ENCODE measurements around the gene GLP2R.
"Not testable (repeated sequence)": the region's sequence is repeated elsewhere in the genome, so short reads cannot be mapped to it uniquely, and the experiment has no call there.

The GLP2R gene
- 0 reads per million in 3 donors for total RNA-seq

- no peaks in the 10 kb centered on the region for H3K9me3 ChIP-seq (ENCODE audit: control insufficient read depth, low read length)
- no peaks in the 10 kb centered on the region for H3K36me3 ChIP-seq (ENCODE audit: control insufficient read depth, insufficient read depth, low read length)
- H3K27ac ChIP-seq (ENCODE audit: insufficient read depth, low read length, poor library complexity, severe bottlenecking), result no peak within 1 kb of the TSS
- no peak within 1 kb of the TSS for H3K4me3 ChIP-seq (ENCODE audit: insufficient read depth, low read depth, low read length, poor library complexity, severe bottlenecking)
- peaks cover 4% of the 10 kb centered on the region for H3K27me3 ChIP-seq (replicated peaks; ENCODE audit: control insufficient read depth, insufficient read depth, low read length, poor library complexity, severe bottlenecking)
- H3K4me1 ChIP-seq (ENCODE audit: control insufficient read depth, insufficient read depth, low read length, poor library complexity, severe bottlenecking), result no peaks in the 10 kb centered on the region
- DNase-seq, result no peak
Measured at GRCh38 chr17:9825641-9826150, at the start of gene GLP2R. GLP2R (plus strand) TSS chr17:9825924; CDS start chr17:9826064, 140 bp downstream.

GRCh38 chr17:9776911-9777310, 48.8 kb upstream of the GLP2R start:
- H3K4me1 ChIP-seq (ENCODE audit: control insufficient read depth, insufficient read depth, low read length, poor library complexity, severe bottlenecking), result no peaks in the 10 kb centered on the region
- H3K36me3 ChIP-seq (ENCODE audit: control insufficient read depth, insufficient read depth, low read length), result no peaks in the 10 kb centered on the region
- H3K9me3 ChIP-seq (ENCODE audit: control insufficient read depth, low read length), result no peaks in the 10 kb centered on the region
- DNase-seq, result no peak
- H3K27me3 ChIP-seq (replicated peaks; ENCODE audit: control insufficient read depth, insufficient read depth, low read length, poor library complexity, severe bottlenecking), result no peaks in the 10 kb centered on the region
- no peak overlapping the region for H3K27ac ChIP-seq (ENCODE audit: insufficient read depth, low read length, poor library complexity, severe bottlenecking)
- no peak overlapping the region for H3K4me3 ChIP-seq (ENCODE audit: insufficient read depth, low read depth, low read length, poor library complexity, severe bottlenecking)

GRCh38 chr17:9780552-9780951, 45.2 kb upstream of the GLP2R start:
- Histone ChIP-seq H3K27me3 (replicated peaks; ENCODE audit: control insufficient read depth, insufficient read depth, low read length, poor library complexity, severe bottlenecking) (no peaks in the 10 kb centered on the region), H3K4me3 (ENCODE audit: insufficient read depth, low read depth, low read length, poor library complexity, severe bottlenecking) (no peak overlapping the region), H3K27ac (ENCODE audit: insufficient read depth, low read length, poor library complexity, severe bottlenecking) (no peak overlapping the region), H3K36me3 (ENCODE audit: control insufficient read depth, insufficient read depth, low read length) (no peaks in the 10 kb centered on the region), H3K4me1 (ENCODE audit: control insufficient read depth, insufficient read depth, low read length, poor library complexity, severe bottlenecking) (no peaks in the 10 kb centered on the region), H3K9me3 (ENCODE audit: control insufficient read depth, low read length) (no peaks in the 10 kb centered on the region)
- DNase-seq, result no peak

GRCh38 chr17:9783050-9783449, 42.7 kb upstream of the GLP2R start:
- no peak overlapping the region for H3K4me3 ChIP-seq (ENCODE audit: insufficient read depth, low read depth, low read length, poor library complexity, severe bottlenecking)
- H3K27me3 ChIP-seq (replicated peaks; ENCODE audit: control insufficient read depth, insufficient read depth, low read length, poor library complexity, severe bottlenecking), result no peaks in the 10 kb centered on the region
- H3K4me1 ChIP-seq (ENCODE audit: control insufficient read depth, insufficient read depth, low read length, poor library complexity, severe bottlenecking), result no peaks in the 10 kb centered on the region
- no peak for DNase-seq
- H3K36me3 ChIP-seq (ENCODE audit: control insufficient read depth, insufficient read depth, low read length), result no peaks in the 10 kb centered on the region
- no peak overlapping the region for H3K27ac ChIP-seq (ENCODE audit: insufficient read depth, low read length, poor library complexity, severe bottlenecking)
- no peaks in the 10 kb centered on the region for H3K9me3 ChIP-seq (ENCODE audit: control insufficient read depth, low read length)

GRCh38 chr17:9783465-9783864, 42.3 kb upstream of the GLP2R start:
- not testable (repeated sequence) for H3K27ac ChIP-seq (ENCODE audit: insufficient read depth, low read length, poor library complexity, severe bottlenecking); DNase-seq; H3K4me3 ChIP-seq (ENCODE audit: insufficient read depth, low read depth, low read length, poor library complexity, severe bottlenecking); H3K36me3 ChIP-seq (ENCODE audit: control insufficient read depth, insufficient read depth, low read length); H3K4me1 ChIP-seq (ENCODE audit: control insufficient read depth, insufficient read depth, low read length, poor library complexity, severe bottlenecking); H3K9me3 ChIP-seq (ENCODE audit: control insufficient read depth, low read length); H3K27me3 ChIP-seq (replicated peaks; ENCODE audit: control insufficient read depth, insufficient read depth, low read length, poor library complexity, severe bottlenecking)

DNA sequence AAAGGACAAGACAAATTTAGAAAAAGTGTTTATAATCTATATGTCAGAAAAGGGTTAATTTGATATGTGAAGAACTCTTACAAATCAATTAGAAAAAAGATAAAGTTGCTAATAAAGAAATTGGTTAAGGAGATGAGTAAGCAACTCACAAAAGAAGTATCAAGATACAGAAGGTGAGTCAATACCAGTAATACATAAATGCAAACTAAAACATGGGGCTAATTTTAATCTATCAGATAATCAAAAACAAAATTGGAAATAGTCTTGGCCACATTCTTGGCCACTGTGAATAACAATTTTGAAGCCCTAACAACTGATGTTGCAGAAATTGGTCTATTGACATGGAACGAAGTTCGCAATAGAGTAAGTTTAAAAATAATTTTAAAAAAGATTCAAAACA, 41.2 kb upstream of the GLP2R start:
- no peaks in the 10 kb centered on the region for H3K9me3 ChIP-seq (ENCODE audit: control insufficient read depth, low read length)
- H3K4me3 ChIP-seq (ENCODE audit: insufficient read depth, low read depth, low read length, poor library complexity, severe bottlenecking), result no peak overlapping the region
- no peak for DNase-seq
- no peak overlapping the region for H3K27ac ChIP-seq (ENCODE audit: insufficient read depth, low read length, poor library complexity, severe bottlenecking)
- no peaks in the 10 kb centered on the region for H3K36me3 ChIP-seq (ENCODE audit: control insufficient read depth, insufficient read depth, low read length)
- H3K27me3 ChIP-seq (replicated peaks; ENCODE audit: control insufficient read depth, insufficient read depth, low read length, poor library complexity, severe bottlenecking), result no peaks in the 10 kb centered on the region
- H3K4me1 ChIP-seq (ENCODE audit: control insufficient read depth, insufficient read depth, low read length, poor library complexity, severe bottlenecking), result no peaks in the 10 kb centered on the region

DNA sequence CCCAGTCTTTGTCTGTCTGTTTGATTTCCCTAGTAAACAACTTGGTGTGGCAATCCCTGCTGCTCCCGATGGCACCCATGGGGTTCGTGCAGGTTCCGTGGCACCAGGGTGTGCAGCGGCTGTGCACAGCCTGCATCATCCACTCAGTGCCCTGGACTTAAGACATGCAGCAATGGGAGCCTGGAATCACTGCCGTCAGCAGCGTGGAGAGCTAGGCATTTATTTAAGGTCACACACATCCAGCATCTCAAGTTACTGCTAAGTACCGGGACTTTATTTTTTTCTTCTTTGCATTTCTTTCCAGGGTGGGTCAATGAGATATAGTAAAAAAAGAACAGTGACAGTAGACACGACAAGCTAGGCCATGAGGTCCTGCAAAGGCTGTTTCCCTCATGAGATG, 37.1 kb upstream of the GLP2R start:
- DNase-seq, result no peak
- no peaks in the 10 kb centered on the region for H3K27me3 ChIP-seq (replicated peaks; ENCODE audit: control insufficient read depth, insufficient read depth, low read length, poor library complexity, severe bottlenecking)
- no peaks in the 10 kb centered on the region for H3K36me3 ChIP-seq (ENCODE audit: control insufficient read depth, insufficient read depth, low read length)
- H3K27ac ChIP-seq (ENCODE audit: insufficient read depth, low read length, poor library complexity, severe bottlenecking), result no peak overlapping the region
- no peaks in the 10 kb centered on the region for H3K9me3 ChIP-seq (ENCODE audit: control insufficient read depth, low read length)
- no peaks in the 10 kb centered on the region for H3K4me1 ChIP-seq (ENCODE audit: control insufficient read depth, insufficient read depth, low read length, poor library complexity, severe bottlenecking)
- no peak overlapping the region for H3K4me3 ChIP-seq (ENCODE audit: insufficient read depth, low read depth, low read length, poor library complexity, severe bottlenecking)

GRCh38 chr17:9790316-9790715, 35.4 kb upstream of the GLP2R start:
- Histone ChIP-seq H3K36me3 (ENCODE audit: control insufficient read depth, insufficient read depth, low read length) (no peaks in the 10 kb centered on the region), H3K27me3 (replicated peaks; ENCODE audit: control insufficient read depth, insufficient read depth, low read length, poor library complexity, severe bottlenecking) (no peaks in the 10 kb centered on the region)
- DNase-seq, result no peak

GRCh38 chr17:9790889-9791876, 34.5 kb upstream of the GLP2R start, which contains the start of gene DHRS7C:
DHRS7C (minus strand) TSS chr17:9791592; CDS start chr17:9791284, 308 bp downstream.
- Histone ChIP-seq H3K4me1 (ENCODE audit: control insufficient read depth, insufficient read depth, low read length, poor library complexity, severe bottlenecking) (no peaks in the 10 kb centered on the region), H3K27ac (ENCODE audit: insufficient read depth, low read length, poor library complexity, severe bottlenecking) (no peak within 1 kb of the TSS), H3K9me3 (ENCODE audit: control insufficient read depth, low read length) (no peaks in the 10 kb centered on the region), H3K36me3 (ENCODE audit: control insufficient read depth, insufficient read depth, low read length) (no peaks in the 10 kb centered on the region), H3K4me3 (ENCODE audit: insufficient read depth, low read depth, low read length, poor library complexity, severe bottlenecking) (no peak within 1 kb of the TSS), H3K27me3 (replicated peaks; ENCODE audit: control insufficient read depth, insufficient read depth, low read length, poor library complexity, severe bottlenecking) (no peaks in the 10 kb centered on the region)
- DNase-seq, result no peak

More at GRCh38 chr17:9790316-9790715, 35.4 kb upstream of the GLP2R start:
- Histone ChIP-seq H3K4me3 (ENCODE audit: insufficient read depth, low read depth, low read length, poor library complexity, severe bottlenecking) (no peak overlapping the region), H3K9me3 (ENCODE audit: control insufficient read depth, low read length) (no peaks in the 10 kb centered on the region), H3K27ac (ENCODE audit: insufficient read depth, low read length, poor library complexity, severe bottlenecking) (no peak overlapping the region), H3K4me1 (ENCODE audit: control insufficient read depth, insufficient read depth, low read length, poor library complexity, severe bottlenecking) (no peaks in the 10 kb centered on the region)

DNA sequence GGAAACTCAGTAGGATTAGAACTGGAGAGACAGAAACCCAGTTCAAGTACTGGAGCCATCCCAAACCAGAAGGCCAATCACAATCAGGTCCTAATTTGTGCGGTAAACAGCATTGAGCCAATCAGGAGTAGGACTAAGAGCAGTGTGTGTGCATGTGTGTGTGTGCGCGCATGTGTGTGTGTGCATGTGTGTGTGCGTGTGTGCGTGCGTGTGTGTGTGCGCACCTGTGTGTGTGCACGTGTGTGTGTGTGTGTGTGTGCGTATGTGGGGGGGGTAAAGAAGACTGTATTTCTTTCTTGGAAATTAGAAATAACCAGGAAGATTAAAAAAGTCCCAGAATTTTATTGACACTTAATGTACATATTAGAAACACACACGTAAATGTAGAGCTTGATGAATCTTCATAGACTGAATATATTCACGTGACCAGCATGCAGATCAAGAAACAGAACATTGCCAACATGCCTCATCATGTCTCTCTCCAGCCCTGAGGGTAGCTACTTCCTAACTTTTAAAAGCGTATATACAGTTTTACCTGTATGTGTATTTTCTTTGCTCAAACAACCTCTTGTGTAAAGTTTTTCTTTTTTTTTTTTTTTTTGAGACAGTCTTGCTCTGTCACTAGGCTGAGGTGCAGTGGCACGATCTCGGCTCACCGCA, 33.4 kb upstream of the GLP2R start:
- Histone ChIP-seq H3K9me3 (ENCODE audit: control insufficient read depth, low read length) (no peaks in the 10 kb centered on the region), H3K27me3 (replicated peaks; ENCODE audit: control insufficient read depth, insufficient read depth, low read length, poor library complexity, severe bottlenecking) (no peaks in the 10 kb centered on the region), H3K27ac (ENCODE audit: insufficient read depth, low read length, poor library complexity, severe bottlenecking) (no peak overlapping the region), H3K4me1 (ENCODE audit: control insufficient read depth, insufficient read depth, low read length, poor library complexity, severe bottlenecking) (no peaks in the 10 kb centered on the region), H3K36me3 (ENCODE audit: control insufficient read depth, insufficient read depth, low read length) (no peaks in the 10 kb centered on the region), H3K4me3 (ENCODE audit: insufficient read depth, low read depth, low read length, poor library complexity, severe bottlenecking) (no peak overlapping the region)
- DNase-seq, result no peak
